Smooth muscle cell (in vitro differentiated cells): ENCODE data around the gene NUDT7. TPM values are rescaled to one million over a fixed set of nuclear protein-coding genes. Genes with fewer than 3 reads are reported as not detected.

ENCODE experiments used
- DNase-seq: peaks from one replicate; lab custom pipeline; 2025; ENCODE audit not compliant: unreplicated experiment; lab: John Stamatoyannopoulos, UW
- H2AFZ ChIP-seq: fragments of 200-600 bp; sonication (generic); 2 replicates; pipeline ENCODE4 v1.6.0; 2016; ENCODE audit warnings: antibody characterized with exemption, low read depth, mild to moderate bottlenecking
- H3F3A ChIP-seq: fragments of 200-600 bp; sonication (generic); 2 replicates; pipeline ENCODE4 v1.6.0; 2017; ENCODE audit warnings: antibody characterized with exemption, low read depth
- H3K27ac ChIP-seq: fragments of 200-600 bp; sonication (generic); 2 replicates; pipeline ENCODE4 v1.5.1; 2016; ENCODE audit warnings: low read depth, mild to moderate bottlenecking
- H3K27me3 ChIP-seq: fragments of 200-600 bp; sonication (generic); 2 replicates; pipeline ENCODE4 v1.6.1; 2016; ENCODE audit warnings: low read depth, mild to moderate bottlenecking
- H3K36me3 ChIP-seq: fragments of 200-600 bp; sonication (generic); 2 replicates; pipeline ENCODE4 v1.5.1; 2016; ENCODE audit warnings: low read depth
- H3K4me1 ChIP-seq: fragments of 200-600 bp; sonication (generic); 2 replicates; pipeline ENCODE4 v1.5.1; 2016; ENCODE audit warnings: low read depth
- H3K4me2 ChIP-seq: fragments of 200-600 bp; sonication (generic); 2 replicates; pipeline ENCODE4 v1.6.0; 2016; ENCODE audit warnings: mild to moderate bottlenecking
- H3K4me3 ChIP-seq: fragments of 200-600 bp; sonication (generic); 2 replicates; pipeline ENCODE4 v1.5.1; 2016; ENCODE audit warnings: mild to moderate bottlenecking
- H3K79me2 ChIP-seq: fragments of 200-600 bp; sonication (generic); 2 replicates; pipeline ENCODE4 v1.6.0; 2016; ENCODE audit warnings: low read depth, mild to moderate bottlenecking
- H3K9ac ChIP-seq: fragments of 200-600 bp; sonication (generic); 2 replicates; pipeline ENCODE4 v1.6.0; 2016; ENCODE audit warnings: low read depth
- H3K9me3 ChIP-seq: fragments of 200-600 bp; sonication (generic); replicated peaks from 2 replicates; pipeline ENCODE4 v1.5.1; 2016; ENCODE audit warnings: low read depth
- H4K20me1 ChIP-seq: fragments of 200-600 bp; sonication (generic); 2 replicates; pipeline ENCODE4 v1.6.0; 2016; ENCODE audit warnings: low read depth
- WGBS: methylation state at CpG from one replicate; pipeline ENCODE4 v1.1.7; 2016; ENCODE audit warnings: low lambda C conversion rate; 5-methylcytosine and 5-hydroxymethylcytosine counted together
- polyA plus RNA-seq: library from polyadenylated mRNA; unstranded; fragments of >200 nt; fragmentation: Nextera tagmentation; extraction: Ambion mirVana; gene quantifications from 2 replicates; pipeline ENCODE4 v1.2.1, GENCODE V29; 2016
- total RNA-seq: library from RNA; depleted of rRNA; stranded (reverse); fragments of >200 nt; gene quantifications from 2 replicates; pipeline ENCODE4 v1.2.3, GENCODE V29; 2014
- TF ChIP-seq, protein P1 (sequence below): fragments of 200-600 bp; sonication (generic); IDR thresholded peaks from 2 replicates; pipeline ENCODE4 v1.5.1; 2017; ENCODE audit warnings: borderline replicate concordance, mild to moderate bottlenecking, antibody characterized with exemption; ENCODE audit not compliant: insufficient read depth, poor library complexity, severe bottlenecking

NUDT7 gene
- total and polyA plus RNA-seq, 2 experiments from 2014 or later, result 2.8 to 4.6 TPM

DNA sequence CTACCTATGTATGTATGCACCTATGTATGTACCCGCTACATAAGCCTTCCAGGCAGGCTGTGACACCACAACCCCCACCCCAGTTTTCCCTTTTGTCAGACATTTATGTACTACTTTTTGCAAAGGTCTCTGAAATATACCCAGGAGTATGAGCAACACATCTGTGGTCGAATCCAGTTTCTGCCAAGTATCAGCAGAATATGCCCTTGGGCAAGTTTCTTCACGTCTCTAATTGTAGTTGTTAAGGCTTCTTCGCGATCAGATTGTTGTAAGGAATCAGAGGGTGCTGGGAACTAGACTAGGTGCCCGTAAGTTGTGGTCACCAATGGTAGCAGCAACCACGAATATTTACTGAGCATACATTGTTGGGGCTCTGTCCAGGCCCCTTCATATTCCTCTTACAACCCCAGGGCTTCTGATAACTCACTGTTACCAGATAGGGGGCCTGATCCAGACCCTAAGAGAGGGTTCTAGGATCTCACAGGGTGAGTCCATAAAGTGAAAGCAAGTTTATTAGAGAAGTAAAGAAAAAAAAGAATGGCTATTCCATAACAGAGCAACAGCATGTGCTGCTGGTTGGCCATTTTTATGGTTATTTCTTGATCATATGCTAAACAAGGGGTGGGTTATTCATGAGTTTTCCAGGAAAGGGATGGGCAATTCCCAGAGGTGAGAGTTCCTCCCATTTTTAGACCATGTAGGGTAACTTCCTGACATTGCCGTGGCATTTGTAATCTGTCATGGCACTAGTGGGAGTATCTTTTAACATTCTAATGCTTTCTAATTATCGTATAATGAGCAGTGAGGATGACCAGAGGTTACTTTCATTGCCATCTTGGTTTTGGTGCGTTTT lies 16.6 kb downstream of the NUDT7 start:
- no peaks in the 10 kb centered on the region for H3K4me1 ChIP-seq
- H3K4me3 ChIP-seq, result no peak overlapping the region
- no peak overlapping the region for H3K9ac ChIP-seq
- 70% methylated on average over 10 of the region's 10 CpGs for WGBS
- no peaks in the 10 kb centered on the region for H3K79me2 ChIP-seq
- no peaks in the 10 kb centered on the region for H3K36me3 ChIP-seq
- H4K20me1 ChIP-seq, result no peaks in the 10 kb centered on the region
- H3K4me2 ChIP-seq, result no peak overlapping the region
- TF ChIP-seq, protein P1, sequence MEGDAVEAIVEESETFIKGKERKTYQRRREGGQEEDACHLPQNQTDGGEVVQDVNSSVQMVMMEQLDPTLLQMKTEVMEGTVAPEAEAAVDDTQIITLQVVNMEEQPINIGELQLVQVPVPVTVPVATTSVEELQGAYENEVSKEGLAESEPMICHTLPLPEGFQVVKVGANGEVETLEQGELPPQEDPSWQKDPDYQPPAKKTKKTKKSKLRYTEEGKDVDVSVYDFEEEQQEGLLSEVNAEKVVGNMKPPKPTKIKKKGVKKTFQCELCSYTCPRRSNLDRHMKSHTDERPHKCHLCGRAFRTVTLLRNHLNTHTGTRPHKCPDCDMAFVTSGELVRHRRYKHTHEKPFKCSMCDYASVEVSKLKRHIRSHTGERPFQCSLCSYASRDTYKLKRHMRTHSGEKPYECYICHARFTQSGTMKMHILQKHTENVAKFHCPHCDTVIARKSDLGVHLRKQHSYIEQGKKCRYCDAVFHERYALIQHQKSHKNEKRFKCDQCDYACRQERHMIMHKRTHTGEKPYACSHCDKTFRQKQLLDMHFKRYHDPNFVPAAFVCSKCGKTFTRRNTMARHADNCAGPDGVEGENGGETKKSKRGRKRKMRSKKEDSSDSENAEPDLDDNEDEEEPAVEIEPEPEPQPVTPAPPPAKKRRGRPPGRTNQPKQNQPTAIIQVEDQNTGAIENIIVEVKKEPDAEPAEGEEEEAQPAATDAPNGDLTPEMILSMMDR, result no peak
- no peak overlapping the region for H2AFZ ChIP-seq
- no peaks in the 10 kb centered on the region for H3K27me3 ChIP-seq
- H3K9me3 ChIP-seq, result no peaks in the 10 kb centered on the region
- H3F3A ChIP-seq, result no peaks in the 10 kb centered on the region
- no peak for DNase-seq
- peak overlapping the region; percentile 44 for H3K27ac ChIP-seq

DNA sequence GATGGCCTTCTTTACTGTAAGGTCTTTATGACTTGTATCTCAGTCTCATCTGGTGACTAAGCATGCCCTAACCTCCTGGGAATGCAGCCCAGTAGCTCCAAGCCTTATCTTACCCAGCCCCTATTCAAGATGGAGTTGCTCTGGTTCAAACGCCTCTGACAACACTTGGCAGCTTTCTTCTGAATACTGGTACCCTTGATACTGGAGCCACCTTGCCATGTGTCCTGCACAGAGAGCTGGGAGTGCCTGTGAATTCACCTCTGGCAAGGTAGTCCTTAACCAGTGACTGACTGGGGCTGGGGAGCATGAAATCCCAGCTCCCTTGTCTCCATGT lies 17.2 kb downstream of the NUDT7 start:
- no peaks in the 10 kb centered on the region for H3F3A ChIP-seq
- no peaks in the 10 kb centered on the region for H3K27me3 ChIP-seq
- no peak overlapping the region for H3K4me3 ChIP-seq
- no peaks in the 10 kb centered on the region for H4K20me1 ChIP-seq
- 54% methylated on average over 1 of the region's 1 CpG for WGBS
- H3K4me1 ChIP-seq, result no peaks in the 10 kb centered on the region
- no peak overlapping the region for H2AFZ ChIP-seq
- no peaks in the 10 kb centered on the region for H3K79me2 ChIP-seq
- no peak overlapping the region for H3K27ac ChIP-seq
- no peaks in the 10 kb centered on the region for H3K36me3 ChIP-seq
- TF ChIP-seq, protein P1, result no peak
- no peak for DNase-seq
- H3K9ac ChIP-seq, result no peak overlapping the region
- H3K4me2 ChIP-seq, result no peak overlapping the region
- no peaks in the 10 kb centered on the region for H3K9me3 ChIP-seq

- Histone ChIP-seq H4K20me1 (no peaks in the 10 kb centered on the region), H3K9me3 (no peaks in the 10 kb centered on the region), H3K36me3 (no peaks in the 10 kb centered on the region), H3K4me2 (no peak overlapping the region), H3K9ac (no peak overlapping the region), H3K27ac (no peak overlapping the region), H2AFZ (no peak overlapping the region), H3K27me3 (no peaks in the 10 kb centered on the region), H3K4me3 (no peak overlapping the region), H3K4me1 (no peaks in the 10 kb centered on the region), H3F3A (no peaks in the 10 kb centered on the region), H3K79me2 (no peaks in the 10 kb centered on the region)
- DNase-seq, result no peak
- TF ChIP-seq, protein P1, result no peak
- WGBS, result 52% methylated on average over 4 of the region's 4 CpGs
Measured at GRCh38 chr16:77744141-77744540, 21.8 kb downstream of the NUDT7 start.

DNA sequence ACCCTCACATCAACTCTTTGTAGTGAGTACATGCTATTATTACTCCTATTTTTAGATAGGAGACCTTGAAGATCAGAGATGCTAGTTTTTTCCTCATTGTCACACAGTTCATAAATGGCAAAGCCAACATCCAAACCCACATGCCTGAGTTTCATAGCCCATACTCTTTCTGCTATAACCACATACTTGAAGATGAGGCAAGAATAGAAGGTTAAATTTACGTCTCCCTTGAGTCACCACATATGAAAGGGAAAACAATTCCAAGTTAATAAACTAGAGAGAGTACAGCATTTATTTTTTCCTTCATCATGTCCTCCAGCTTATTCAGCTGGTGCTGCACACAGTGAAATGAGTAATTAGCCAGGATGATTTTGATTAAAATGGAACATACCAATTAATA lies 23.7 kb downstream of the NUDT7 start:
- H3K79me2 ChIP-seq, result no peaks in the 10 kb centered on the region
- no peaks in the 10 kb centered on the region for H3F3A ChIP-seq
- H3K27ac ChIP-seq, result no peak overlapping the region
- H3K9me3 ChIP-seq, result no peaks in the 10 kb centered on the region
- H2AFZ ChIP-seq, result no peak overlapping the region
- no peaks in the 10 kb centered on the region for H3K27me3 ChIP-seq
- H3K4me3 ChIP-seq, result no peak overlapping the region
- H3K36me3 ChIP-seq, result no peaks in the 10 kb centered on the region
- TF ChIP-seq, protein P1, result no peak
- no peak for DNase-seq
- no peaks in the 10 kb centered on the region for H3K4me1 ChIP-seq
- H3K9ac ChIP-seq, result no peak overlapping the region
- WGBS, result 50% methylated on average over 1 of the region's 1 CpG
- H4K20me1 ChIP-seq, result no peaks in the 10 kb centered on the region
- no peak overlapping the region for H3K4me2 ChIP-seq
